Measurements from ENCODE around the gene CYP51A1.

DNA sequence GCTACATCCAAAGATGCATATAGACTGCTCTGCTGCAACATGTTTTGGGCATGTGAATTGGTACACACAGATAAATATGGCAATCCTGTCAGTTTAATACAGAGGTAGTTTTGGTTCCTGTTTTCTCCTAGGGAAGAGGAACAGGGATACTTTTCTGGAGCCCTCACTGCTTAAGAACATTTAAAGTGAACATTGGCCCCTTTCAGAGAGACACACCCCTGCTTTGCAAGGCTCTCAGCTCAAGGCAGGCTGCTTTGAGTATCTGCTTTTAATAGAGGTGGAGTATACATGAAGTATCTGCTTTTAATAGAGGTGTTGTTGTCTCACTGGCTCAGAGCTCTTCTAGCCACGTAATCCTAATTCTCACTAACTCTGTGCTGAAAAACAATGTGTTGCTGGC lies 38.9 kb downstream of the CYP51A1 start:
- no peak for TF ChIP-seq CTCF (conservative IDR thresholded peaks at IDR 0.05; ENCODE audit: low read length)
- no peak for TF ChIP-seq EZH2phosphoT487 (IDR thresholded peaks at IDR 0.05; ENCODE audit: borderline replicate concordance)
